Measurements from ENCODE around the gene KRTAP12-3. TPM values are rescaled to one million over a fixed set of nuclear protein-coding genes. Genes with fewer than 3 reads are reported as not detected.

The KRTAP12-3 gene
- total RNA-seq, 3 donors from 2014 or later = not detected

DNA sequence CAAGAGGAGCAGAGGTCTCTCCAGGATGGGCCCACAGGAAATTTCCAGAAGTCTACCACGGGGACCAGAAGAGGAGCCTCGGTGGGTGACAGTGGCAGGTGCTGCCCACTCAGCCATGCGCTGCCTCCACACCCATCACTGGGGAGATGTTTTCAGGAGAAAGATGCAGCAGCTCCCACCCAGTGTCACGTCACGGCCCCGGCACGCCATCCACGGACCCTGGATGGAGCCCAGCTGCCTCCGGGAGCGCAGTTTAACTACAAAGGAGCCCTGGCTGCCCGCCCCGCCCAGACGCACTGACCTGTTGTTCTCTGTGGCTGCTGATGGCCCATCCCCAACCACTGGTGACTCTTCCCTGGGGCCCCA is 46.9 kb downstream of the KRTAP12-3 start:
- no peaks in the 10 kb centered on the region for H3K9me3 ChIP-seq
- DNase-seq = no peak
- TF ChIP-seq, protein P1, sequence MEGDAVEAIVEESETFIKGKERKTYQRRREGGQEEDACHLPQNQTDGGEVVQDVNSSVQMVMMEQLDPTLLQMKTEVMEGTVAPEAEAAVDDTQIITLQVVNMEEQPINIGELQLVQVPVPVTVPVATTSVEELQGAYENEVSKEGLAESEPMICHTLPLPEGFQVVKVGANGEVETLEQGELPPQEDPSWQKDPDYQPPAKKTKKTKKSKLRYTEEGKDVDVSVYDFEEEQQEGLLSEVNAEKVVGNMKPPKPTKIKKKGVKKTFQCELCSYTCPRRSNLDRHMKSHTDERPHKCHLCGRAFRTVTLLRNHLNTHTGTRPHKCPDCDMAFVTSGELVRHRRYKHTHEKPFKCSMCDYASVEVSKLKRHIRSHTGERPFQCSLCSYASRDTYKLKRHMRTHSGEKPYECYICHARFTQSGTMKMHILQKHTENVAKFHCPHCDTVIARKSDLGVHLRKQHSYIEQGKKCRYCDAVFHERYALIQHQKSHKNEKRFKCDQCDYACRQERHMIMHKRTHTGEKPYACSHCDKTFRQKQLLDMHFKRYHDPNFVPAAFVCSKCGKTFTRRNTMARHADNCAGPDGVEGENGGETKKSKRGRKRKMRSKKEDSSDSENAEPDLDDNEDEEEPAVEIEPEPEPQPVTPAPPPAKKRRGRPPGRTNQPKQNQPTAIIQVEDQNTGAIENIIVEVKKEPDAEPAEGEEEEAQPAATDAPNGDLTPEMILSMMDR (IDR thresholded peaks at IDR 0.05) = no peak

DNA sequence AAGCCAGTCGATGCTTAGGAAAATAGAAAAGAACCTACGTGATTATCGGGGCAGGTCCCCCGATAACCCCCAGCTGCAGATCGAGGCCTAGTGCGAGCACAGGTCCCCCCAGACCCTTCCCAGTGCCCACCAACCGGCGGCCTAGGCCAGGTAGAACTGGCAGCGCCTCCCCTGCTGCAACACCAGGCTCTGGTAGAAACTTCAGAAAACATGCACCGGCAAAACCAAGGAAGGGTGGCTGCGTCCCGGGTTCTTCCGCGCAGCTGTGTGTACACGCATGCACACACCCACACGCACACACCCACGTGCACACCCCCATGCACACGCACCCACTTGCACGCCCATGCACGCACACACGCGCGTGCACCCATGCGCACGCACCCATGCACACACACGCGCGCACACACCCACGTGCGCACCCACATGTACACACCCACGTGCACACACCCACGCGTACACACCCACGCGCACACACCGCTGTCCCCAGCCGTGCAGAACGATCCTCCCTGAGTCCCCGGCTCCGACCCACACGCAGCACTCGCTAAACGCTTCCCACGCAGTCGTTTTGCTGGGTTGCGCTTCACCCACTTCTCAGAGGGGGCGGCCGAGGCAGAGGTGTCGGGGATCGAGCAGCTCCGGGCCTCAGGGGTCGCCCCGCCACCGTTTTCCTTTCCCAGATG is 48.4 kb downstream of the KRTAP12-3 start:
- Histone ChIP-seq H3K4me3 (no peak overlapping the region), H3K9me3 (no peaks in the 10 kb centered on the region), H3K4me1 (ENCODE audit: low read depth) (peaks cover 2% of the 10 kb centered on the region), H3K36me3 (ENCODE audit: low read depth) (no peaks in the 10 kb centered on the region)
- DNase-seq (no peak), ATAC-seq (no peak)
- TF ChIP-seq, protein P1 (IDR thresholded peaks at IDR 0.05) = no peak
- intact Hi-C loops (cut with DNase I, micrococcal nuclease) = no loop called here

More for the DNA sequence above, 46.9 kb downstream of the KRTAP12-3 start:
- ATAC-seq = no peak
- peaks cover 2% of the 10 kb centered on the region for H3K4me1 ChIP-seq (ENCODE audit: low read depth)
- intact Hi-C loops (cut with DNase I, micrococcal nuclease) = no loop called here
- H3K4me3 ChIP-seq = no peak overlapping the region
- no peaks in the 10 kb centered on the region for H3K36me3 ChIP-seq (ENCODE audit: low read depth)

DNA sequence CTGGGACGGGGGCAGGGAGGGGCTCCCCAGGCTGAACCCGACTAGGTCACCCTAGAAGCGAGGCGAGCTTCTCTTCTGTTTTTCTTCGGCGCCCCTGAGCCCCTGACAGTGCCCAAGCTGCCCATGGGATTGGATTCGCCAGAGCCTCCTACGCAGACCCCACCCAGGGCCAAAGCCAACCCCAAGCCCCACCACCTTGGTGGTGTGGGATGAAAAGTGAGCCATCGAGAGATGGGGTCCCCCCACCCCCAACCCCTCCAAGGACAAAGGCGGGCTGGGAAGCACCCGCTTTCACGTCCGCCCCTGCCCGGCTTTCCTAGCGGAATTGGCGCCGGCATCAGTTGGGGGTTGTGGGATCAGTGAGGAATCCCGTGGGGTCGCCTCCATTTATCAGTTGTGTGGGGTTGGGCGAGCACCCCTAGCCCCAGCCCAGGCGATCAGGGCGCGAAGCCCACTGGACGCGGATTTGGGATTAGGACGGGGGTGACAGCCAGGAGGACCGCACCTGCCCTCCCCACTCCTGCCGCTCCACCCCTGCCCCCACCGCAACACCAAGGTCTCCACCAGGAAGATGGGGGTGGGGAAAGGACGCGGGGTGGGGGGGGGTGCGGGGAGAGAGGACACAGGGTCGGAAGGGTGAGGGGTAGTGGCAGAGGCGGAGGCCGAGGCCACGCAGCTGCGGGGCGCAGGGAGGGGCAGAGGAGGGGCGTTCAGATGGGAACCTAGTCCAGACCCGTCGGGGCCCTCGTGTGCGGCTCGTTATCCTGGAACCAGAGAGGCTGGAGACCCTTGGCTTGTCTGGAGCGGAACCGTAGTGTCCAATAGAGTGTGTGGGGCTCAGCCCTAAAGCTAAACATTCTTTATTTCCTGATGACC is 49.2 kb downstream of the KRTAP12-3 start:
- DNase-seq (no peak), ATAC-seq (no peak)
- Histone ChIP-seq H3K9me3 (no peaks in the 10 kb centered on the region), H3K4me1 (ENCODE audit: low read depth) (no peaks in the 10 kb centered on the region), H3K36me3 (ENCODE audit: low read depth) (no peaks in the 10 kb centered on the region), H3K4me3 (no peak overlapping the region)
- TF ChIP-seq, protein P1 (IDR thresholded peaks at IDR 0.05) = no peak
- intact Hi-C loops (cut with DNase I, micrococcal nuclease) = no loop called here

Other genes with a start within 250 kb of the KRTAP12-3 start
- gene LRRC3, start 202.4 kb upstream of the KRTAP12-3 start, total RNA-seq = 10 to 100 TPM in 1 of 3 donors, 1 to 10 TPM in 2; 2.1 to 17.9 (median 2.7) TPM
- gene KRTAP10-1, start 117.7 kb upstream of the KRTAP12-3 start, total RNA-seq = not detected
- not detected for gene KRTAP10-2, start 106.4 kb upstream of the KRTAP12-3 start, total RNA-seq
- not detected for gene KRTAP10-3, start 99.1 kb upstream of the KRTAP12-3 start, total RNA-seq
- gene KRTAP10-4, start 84.2 kb upstream of the KRTAP12-3 start, total RNA-seq = not detected
- gene KRTAP10-5, start 77.3 kb upstream of the KRTAP12-3 start, total RNA-seq = not detected
- not detected for gene KRTAP10-6, start 65.4 kb upstream of the KRTAP12-3 start, total RNA-seq
- gene KRTAP10-7, start 57.3 kb upstream of the KRTAP12-3 start, total RNA-seq = not detected
- gene KRTAP10-8, start 45.9 kb upstream of the KRTAP12-3 start, total RNA-seq = not detected
- gene KRTAP10-9, start 30.8 kb upstream of the KRTAP12-3 start, total RNA-seq = not detected
- gene KRTAP10-10, start 20.6 kb upstream of the KRTAP12-3 start, total RNA-seq = not detected
- not detected for gene KRTAP10-11, start 11.5 kb upstream of the KRTAP12-3 start, total RNA-seq
- gene KRTAP12-4, start 3.3 kb upstream of the KRTAP12-3 start, total RNA-seq = not detected
- not detected for gene KRTAP12-2, start 9.0 kb downstream of the KRTAP12-3 start, total RNA-seq
- not detected for gene KRTAP12-1, start 24.2 kb downstream of the KRTAP12-3 start, total RNA-seq
- not detected for gene KRTAP10-12, start 39.2 kb downstream of the KRTAP12-3 start, total RNA-seq
- under 1 TPM in 1 of 3 donors, not detected in 2; 0.28 TPM for gene TSPEAR, start 53.6 kb downstream of the KRTAP12-3 start, total RNA-seq
- gene UBE2G2, start 143.9 kb downstream of the KRTAP12-3 start, total RNA-seq = 10 to 100 TPM; 64.2 to 85.4 (median 66.8) TPM
- 10 to 100 TPM; 68.9 to 76.9 (median 69.4) TPM for gene SUMO3, start 160.1 kb downstream of the KRTAP12-3 start, total RNA-seq
- 100 to 1,000 TPM; 202 to 391 (median 286) TPM for gene PTTG1IP, start 215.8 kb downstream of the KRTAP12-3 start, total RNA-seq

Measured in mucosa of descending colon (tissue), 3 donors.